GM18519 (cell line): ENCODE data around the gene COL5A1.

ENCODE experiments used
- ATAC-seq: cut with Tn5 transposase; IDR thresholded peaks from one replicate; pipeline ENCODE4 v1.9.1; 2021; ENCODE audit warnings: mild to moderate bottlenecking, moderate library complexity; ENCODE audit not compliant: unreplicated experiment, low FRiP score

The COL5A1 gene

DNA sequence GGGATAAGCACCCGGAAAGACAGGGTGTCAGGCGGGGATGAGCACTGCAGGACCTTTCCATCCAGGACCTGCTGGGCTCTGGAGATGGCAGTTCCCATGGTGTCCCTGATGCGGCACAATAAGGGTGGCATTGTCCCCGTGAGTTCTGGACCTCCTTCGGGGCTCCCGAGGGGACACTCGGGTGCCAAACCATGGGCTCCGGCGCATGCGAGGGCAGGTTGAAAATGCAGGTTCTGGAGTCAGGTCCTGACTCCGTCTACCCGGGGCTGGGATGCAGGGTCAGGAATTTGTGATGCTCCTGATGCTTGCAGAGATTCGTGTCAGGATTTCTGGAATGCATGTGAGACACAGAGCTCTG lies 239.7 kb downstream of the COL5A1 start:
- no peak for ATAC-seq

DNA sequence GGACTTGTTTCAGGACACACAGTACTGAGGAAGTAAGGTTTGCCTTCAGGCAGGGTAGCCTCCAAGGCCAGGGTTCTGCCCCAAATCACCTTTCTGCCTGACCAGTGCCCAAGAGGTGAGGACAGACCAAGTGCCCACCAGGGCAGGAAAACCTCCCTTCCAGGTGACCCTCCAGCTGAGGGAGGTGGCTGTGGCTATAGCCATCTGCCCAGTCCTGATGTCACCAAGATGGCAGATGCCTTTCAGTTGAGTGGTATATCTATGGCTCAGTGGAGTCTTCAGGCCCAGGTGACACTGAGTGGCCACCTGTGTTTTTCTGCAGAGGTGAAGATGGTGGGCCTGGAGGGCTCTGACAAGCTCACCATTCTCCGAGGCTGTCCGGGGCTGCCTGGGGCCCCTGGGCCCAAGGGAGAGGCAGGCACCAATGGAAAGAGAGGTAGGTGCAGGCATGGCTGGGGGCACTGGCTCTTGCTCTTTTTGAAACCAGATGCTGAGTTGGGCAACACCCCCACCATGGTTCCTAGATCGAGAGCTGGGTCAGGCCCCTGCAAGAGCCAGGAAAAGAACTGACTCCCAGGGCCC lies 240.7 kb downstream of the COL5A1 start:
- ATAC-seq = no peak

DNA sequence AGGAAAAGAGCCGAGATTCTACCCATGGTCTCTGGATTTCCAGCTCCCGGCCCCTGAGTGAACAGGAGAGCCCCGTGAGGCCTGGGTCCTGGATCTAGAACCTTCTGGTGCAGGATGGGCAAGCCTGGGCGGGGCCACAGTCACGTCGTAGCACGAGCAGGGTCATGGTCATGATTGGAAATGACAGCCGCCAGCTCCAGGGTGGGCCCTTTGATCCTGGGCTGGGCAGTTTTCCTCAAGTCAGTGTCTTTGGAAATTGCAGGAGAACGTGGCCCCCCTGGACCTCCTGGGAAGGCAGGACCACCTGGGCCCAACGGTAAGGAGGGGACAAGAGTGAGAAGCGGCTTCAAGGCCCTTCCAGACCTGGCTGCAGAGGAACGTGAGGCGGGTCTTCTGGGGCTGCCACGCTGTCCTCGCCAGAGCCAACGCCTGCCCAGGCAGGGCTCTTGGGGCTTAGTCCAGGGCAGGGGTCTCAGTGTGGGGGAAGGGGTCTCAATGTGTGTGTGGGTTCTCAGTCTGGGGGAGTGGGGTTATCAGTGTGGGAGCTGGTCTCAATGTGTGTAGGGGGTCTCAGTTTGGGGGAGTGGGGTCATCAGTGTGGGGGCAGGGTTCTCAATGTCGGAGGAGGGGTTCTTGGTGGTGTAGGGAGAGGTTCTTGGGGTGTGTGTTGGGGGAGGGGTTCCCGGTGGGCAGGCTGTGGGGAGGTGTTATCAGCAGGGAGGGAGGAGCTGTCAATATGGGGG lies 241.6 kb downstream of the COL5A1 start:
- no peak for ATAC-seq

DNA sequence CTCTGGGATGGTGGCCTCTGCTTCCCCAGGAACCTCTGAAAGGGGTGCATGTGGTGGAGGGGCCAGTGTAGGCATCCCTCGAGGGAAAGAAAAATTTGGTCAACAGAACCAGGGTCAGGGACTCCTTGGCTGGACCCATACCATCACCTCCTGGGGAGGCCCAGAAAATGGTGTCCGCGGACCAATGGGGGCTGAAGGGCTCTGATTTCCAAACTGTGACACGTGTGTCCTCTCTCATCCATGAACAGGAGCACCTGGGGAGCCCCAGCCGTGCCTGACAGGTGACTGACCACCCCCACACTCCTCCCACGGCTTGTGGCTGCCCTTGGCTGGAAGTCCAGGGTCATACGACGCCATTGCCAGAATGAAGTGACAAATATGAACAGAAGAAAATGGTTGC lies 242.9 kb downstream of the COL5A1 start:
- no peak for ATAC-seq

DNA sequence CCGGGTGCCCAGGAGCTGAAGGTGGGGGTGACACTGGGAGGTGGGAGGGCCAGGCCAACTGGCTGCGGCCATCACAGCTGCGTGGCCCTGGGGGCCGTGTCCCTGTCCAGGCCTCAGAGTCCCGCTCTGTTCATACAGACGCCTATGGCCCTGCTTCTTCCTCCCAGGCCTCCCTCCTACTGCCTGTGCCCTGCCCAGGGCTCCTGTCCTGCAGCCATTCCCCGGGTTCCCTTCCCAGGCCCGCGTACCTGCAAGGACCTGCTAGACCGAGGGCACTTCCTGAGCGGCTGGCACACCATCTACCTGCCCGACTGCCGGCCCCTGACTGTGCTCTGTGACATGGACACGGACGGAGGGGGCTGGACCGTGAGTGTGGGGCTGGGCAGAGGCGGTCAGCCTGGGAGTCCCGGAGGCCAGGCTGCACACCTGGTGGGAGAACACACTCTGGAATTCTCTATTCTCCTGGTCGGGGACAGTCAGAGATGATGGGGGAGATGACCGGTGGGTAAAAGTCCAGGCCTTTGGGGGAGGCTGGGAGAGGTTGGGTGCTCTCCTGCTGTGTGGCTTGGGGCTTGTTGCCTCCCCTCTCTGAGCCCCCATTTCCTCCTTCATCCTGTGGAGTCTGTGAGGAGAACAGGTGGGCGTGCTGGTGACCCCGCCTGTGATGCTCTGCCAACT lies 243.5 kb downstream of the COL5A1 start:
- ATAC-seq = no peak

DNA sequence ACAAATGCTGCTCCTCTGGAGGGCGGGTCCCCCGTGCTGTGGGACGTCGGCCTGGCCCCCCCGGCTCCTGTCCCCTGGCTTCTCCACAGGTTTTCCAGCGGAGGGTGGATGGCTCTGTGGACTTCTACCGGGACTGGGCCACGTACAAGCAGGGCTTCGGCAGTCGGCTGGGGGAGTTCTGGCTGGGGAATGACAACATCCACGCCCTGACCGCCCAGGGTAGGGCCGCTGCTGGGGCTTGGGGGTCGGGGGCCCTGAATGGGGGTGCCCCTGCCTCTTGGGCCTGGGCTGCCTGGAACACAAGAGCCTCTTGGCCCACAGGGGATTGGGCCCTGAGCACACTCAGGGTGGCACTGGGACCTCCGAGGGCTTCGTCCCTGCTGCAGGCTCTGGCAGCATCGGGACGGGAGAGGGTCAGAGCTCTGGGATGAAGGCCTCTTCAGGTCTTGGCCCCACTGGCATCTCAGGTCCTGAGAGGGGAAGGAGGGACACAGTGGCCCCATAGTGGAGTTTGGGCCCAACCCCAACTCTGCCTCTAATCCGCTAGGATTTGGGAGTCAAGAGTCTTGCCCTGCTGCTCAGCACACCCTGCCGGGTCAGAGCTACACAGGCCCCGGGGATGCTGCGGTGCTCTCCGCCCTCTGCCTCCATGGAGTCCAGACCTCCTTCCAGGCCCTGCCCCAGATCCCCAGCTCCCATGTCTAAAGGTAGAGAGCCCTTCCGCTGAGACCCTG lies 244.2 kb downstream of the COL5A1 start:
- ATAC-seq = no peak

DNA sequence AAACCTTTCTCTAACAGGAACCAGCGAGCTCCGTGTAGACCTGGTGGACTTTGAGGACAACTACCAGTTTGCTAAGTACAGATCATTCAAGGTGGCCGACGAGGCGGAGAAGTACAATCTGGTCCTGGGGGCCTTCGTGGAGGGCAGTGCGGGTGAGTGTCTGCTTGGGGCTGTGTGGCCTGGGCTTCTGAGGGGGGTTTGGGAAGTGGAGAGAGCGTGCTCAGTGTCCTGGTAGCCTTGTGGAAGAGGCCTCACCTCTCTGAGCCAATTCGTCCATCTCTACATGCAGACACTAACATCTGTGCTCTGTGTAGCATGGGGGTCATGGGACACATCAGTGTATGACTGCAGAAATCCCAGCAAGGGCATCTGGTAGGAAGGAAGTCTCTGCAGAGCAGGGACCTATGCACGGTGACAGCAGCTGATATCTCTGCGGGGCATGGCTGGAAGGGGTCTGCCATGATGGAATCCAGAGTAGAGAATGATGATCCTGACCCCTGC lies 244.9 kb downstream of the COL5A1 start:
- ATAC-seq = no peak

DNA sequence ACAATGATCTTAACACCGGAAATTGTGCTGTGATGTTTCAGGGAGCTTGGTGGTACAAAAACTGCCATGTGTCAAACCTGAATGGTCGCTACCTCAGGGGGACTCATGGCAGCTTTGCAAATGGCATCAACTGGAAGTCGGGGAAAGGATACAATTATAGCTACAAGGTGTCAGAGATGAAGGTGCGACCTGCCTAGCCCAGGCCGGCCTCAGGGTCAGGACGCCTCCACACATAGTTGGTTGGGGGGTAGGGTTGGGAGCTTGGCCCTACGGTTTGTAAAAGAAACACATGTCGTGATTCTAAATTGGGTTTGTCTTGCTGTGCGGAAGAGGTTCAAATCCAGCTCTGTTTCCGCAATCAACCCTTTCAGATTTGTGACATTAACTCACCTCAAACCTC lies 245.6 kb downstream of the COL5A1 start:
- ATAC-seq = no peak

DNA sequence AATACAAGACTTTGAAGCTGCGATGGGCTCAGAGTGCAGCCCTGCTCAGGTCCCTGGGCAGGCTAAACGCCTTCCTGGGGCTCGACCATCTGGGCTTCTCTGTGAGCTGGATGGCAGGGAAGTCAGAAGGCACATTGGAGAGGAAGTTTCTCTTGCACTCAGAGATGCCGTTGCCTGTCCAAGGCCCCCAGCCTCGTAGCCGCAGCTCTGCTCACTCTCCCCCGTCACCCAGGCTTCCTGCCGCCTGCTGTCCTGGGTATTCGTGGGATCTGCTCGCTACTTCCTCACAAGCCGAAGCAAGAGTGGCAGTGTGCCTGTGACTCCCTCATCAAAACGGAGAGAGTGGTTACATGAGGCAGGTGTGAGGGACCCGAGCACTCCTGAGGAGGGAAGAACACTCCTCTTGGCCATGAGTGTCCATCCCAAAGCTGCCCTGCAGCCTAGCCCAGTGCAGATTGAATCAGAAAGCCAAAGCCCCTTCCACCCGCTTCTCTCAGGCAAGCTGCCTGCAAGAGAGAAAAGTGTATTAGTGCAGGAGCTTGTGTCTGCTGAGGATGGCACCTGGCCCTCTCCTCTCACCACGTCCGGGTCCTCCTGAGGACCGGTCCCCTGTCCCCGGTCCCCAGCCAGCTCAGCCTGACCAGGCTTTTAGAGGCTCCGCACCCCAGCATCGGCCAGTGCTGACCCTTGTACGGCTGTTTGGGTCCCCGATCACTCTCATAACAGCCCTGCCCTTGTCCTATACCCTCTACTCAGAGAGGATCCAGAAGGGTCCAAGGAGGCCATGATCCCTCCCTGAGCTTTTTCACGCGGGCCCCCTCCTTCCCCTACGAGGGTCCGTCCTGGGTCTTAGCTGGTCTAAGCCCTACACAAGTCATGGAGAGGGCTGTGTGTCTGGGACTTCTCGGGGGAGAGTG lies 246.3 kb downstream of the COL5A1 start:
- ATAC-seq = no peak

DNA sequence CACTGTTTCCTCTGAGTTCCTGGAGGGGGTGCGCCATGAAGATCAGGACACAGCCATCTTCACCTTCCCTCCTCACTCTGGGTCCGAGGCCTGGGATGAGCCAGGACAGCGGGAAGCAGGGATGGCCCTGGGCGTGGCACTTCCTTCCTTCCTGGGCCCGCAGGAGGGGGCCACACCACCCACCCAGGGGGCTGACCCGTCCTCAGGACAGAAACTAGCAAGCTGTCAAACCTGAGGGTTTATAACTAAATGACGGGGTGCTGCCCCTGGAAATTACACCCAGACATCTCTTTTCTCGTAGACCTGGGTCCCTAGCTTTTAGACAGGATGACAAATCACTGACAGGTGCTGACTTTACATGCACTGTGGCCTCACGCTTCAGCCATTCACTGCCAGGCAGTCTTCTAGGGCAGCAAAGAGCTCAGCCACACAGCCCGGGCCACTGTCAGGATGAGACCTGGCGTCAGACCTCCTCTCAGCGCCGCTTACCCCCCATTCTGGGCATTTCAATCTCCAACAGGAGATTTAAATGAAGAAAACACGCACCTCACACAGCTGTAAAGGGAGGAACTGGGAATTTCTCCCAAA lies 247.1 kb downstream of the COL5A1 start:
- ATAC-seq = no peak

DNA sequence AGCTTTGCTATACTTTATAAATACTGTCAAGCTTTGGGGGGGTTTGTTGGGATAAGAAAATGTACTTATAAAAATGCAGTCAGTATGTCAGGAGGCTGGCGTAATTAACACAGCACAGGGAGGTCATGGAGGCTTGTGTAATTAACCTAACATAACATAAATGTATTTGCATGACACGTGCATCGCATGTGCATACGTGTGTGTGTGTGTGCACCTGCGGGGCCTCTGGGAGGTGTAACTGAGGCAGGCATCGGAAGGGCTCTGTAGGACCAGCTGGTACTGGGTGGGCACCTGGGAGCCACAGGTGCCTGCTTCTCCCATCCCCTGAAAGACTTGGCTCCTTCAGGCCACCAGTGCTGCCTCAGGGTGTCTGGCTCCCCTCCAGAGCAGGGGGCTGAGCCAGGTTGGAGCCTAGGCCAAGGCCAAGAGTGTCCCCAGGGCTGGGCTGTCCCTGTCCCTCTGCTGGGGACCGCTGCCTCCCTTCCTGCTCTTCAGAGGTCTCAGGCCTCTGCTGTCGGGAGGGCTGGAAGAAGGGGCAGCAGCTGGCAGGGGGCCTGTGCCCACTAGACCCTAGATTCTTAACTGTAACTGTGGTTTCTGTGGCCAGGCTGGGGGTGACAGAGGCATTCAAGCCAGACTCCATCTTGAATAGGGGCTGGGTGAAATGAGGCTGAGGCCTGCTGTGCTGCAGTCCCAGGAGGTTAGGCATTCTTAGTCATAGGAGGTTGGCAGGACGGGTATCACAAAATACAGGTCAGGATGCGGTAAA lies 248.0 kb downstream of the COL5A1 start:
- ATAC-seq = no peak

DNA sequence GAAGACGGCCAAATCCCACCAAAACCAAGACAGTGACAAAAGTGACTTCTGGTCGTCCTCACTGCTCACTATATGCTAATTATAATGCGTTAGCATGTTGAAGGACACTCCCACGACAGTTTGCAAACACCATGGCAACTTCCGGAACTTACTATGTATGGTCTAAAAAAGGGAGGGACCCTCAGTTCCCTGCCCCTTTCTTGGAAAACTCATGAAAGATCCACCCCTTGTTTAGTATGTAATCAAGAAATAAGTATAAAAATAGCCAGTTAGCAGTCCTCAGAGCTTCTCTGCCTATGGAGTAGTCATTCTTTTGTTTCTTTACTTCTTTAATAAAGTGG lies 248.5 kb downstream of the COL5A1 start:
- ATAC-seq = no peak

DNA sequence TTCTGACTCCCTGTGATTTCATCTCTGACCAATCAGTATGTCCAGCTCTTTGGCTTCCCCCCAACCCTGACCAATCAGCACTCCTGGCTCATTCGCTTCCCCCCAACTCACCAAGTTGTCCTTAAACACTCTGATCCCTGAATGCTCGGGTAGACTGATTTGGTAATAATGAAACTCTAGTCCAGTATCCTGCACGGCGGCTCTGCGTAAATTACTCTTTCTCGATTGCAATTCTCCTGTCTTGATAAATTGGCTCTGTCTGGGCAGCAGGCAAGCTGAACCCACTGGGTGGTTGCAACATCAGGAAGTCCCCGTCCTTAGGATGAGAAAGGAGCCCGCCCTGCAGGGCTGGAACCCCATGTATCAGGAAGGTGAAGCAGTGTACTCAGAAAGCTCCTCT lies 249.4 kb downstream of the COL5A1 start:
- ATAC-seq = no peak

DNA sequence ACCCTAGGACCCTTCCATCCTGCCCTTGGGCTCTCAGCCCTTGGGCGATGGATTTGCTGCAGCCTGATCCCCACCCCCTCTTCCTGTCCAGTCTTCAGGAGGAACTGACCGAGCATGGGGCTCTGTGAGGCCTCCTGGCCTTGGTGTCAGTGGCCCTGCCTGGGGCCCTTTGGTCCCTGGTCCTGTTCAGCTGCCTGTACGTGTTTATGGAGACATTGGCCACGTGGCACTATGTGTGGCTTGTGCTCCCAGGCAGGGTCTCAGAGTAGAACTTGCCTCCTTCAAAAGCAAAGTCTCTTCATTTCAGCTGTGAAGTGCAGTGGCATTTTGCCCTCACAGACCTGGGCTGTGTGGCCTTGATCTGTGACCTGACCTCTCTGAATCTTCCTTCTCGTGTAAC lies 250.1 kb downstream of the COL5A1 start:
- ATAC-seq = no peak

DNA sequence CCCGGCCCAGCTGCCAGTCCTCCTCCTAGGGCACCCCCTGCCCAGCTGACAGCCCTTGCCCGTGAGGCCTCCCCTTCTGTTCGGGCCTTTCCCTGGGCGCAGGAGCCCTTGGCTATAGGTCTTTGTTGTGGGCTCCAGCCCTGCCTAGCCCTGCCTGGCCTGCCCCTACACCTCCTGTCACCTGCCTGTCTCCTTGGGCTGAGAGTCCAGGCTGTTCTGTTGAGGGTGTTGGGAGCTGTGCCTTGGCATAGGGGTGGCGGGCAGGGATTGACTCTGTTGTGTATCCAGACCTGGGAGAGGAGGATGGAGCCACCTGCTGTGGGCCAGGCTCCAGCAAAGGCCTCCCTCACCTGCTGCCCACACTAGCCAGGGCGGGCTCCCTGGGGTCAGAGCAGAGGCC lies 250.6 kb downstream of the COL5A1 start:
- ATAC-seq = no peak

DNA sequence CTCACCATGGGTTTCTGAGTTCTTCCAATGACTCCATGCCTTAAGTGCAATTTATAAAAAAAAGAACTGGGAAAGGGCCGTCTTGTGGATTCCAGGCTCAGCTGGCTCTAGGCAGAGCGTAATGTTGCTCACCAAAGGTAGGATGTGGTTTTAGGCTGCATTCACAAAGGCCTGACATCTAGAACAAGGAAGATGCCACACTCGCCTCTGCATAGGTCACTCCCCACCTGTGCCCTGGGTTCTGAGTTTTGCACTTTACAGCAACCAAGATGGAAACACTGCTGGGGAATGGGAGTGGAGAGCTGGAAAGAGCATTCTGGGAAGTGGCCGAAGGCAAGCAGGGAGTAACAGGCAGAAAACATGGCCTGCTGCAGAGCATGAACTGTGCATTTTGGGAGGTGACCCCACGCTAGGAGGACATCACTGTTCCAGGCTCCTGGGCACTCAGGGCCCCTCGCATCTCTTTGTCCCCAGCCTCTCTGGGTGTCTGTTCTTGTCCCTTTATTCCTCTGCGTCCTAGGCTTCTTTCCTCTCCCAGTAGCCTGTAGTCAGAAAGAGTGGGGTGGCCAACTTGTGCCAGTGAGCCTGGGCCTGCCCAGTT lies 251.3 kb downstream of the COL5A1 start:
- no peak for ATAC-seq
